ENCODE data around the gene LRTM1.

The LRTM1 gene

GRCh38 chr3:54915181-54915580 is 12.7 kb downstream of the LRTM1 start:
- Histone ChIP-seq H3K9ac (ENCODE audit: low read length in 2 of 2) (no peak overlapping the region), H3K4me1 (ENCODE audit: control insufficient read depth, insufficient read depth, low read length) (no peaks in the 10 kb centered on the region), H3K36me3 (ENCODE audit: control insufficient read depth in 2 of 2, insufficient read depth in 2 of 2, low read length in 2 of 2) (peaks cover 0 to 3% of the 10 kb centered on the region in 2 donors), H3K27ac (ENCODE audit: low read length) (no peak overlapping the region), H3K9me3 (ENCODE audit: control insufficient read depth in 2 of 2, low read length in 2 of 2) (peaks cover 0 to 6% of the 10 kb centered on the region in 2 donors), H3K4me3 (ENCODE audit: low read length in 2 of 2) (no peak overlapping the region), H3K27me3 (ENCODE audit: control insufficient read depth in 1 of 2, insufficient read depth in 2 of 2, low read length in 2 of 2) (no peaks in the 10 kb centered on the region)

DNA sequence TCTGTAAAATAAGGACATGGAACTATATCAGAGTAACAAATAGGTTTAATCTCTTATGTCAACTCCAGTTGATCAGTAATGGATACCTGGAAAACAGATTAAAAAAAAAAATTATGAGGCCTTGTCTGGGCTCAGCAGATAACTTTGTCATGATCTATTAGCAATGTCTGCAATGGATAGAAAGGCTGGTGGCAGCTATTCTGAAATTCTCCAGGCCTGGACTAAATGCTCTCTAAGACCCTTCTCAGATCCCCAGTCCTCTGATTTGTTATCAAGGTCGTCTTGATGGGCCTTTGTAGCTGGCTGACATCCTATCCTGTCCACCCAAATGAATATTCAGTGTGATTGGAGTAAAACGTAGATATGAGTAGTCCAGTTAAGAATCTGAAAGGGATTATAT is 13.7 kb downstream of the LRTM1 start:
- H3K4me3 ChIP-seq (ENCODE audit: low read length in 2 of 2): no peak overlapping the region
- no peak overlapping the region for H3K27ac ChIP-seq (ENCODE audit: low read length)
- no peaks in the 10 kb centered on the region for H3K27me3 ChIP-seq (ENCODE audit: control insufficient read depth in 1 of 2, insufficient read depth in 2 of 2, low read length in 2 of 2)
- H3K9ac ChIP-seq (ENCODE audit: low read length in 2 of 2): no peak overlapping the region
- H3K9me3 ChIP-seq (ENCODE audit: control insufficient read depth in 2 of 2, low read length in 2 of 2): peaks cover 0 to 6% of the 10 kb centered on the region in 2 donors
- no peaks in the 10 kb centered on the region for H3K4me1 ChIP-seq (ENCODE audit: control insufficient read depth, insufficient read depth, low read length)
- H3K36me3 ChIP-seq (ENCODE audit: control insufficient read depth in 2 of 2, insufficient read depth in 2 of 2, low read length in 2 of 2): peaks cover 0 to 3% of the 10 kb centered on the region in 2 donors

DNA sequence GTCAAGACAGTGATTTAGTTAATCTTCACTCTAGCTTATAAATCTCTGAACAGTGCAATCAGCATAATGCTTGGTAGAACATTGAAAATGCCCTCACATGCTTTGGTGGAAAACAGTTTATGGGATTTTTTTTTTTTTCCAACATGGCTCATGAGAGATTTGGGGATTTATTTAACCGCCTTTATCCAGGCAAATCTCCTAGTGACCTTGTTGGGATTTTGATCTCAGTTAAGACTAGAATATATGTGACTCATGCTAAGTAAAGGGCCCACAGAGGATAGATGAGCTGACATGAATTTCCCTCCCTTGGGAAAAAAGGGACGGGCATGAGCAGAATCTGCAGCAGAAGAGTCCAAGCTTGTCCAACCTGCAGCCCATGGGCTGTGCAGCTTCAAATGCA is 18.7 kb downstream of the LRTM1 start:
- Histone ChIP-seq H3K4me1 (ENCODE audit: control insufficient read depth, insufficient read depth, low read length) (peaks cover 3% of the 10 kb centered on the region), H3K4me3 (ENCODE audit: low read length in 2 of 2) (no peak overlapping the region), H3K27ac (ENCODE audit: low read length) (no peak overlapping the region), H3K9me3 (ENCODE audit: control insufficient read depth in 2 of 2, low read length in 2 of 2) (peaks cover 0 to 6% of the 10 kb centered on the region in 2 donors), H3K36me3 (ENCODE audit: control insufficient read depth in 2 of 2, insufficient read depth in 2 of 2, low read length in 2 of 2) (peaks cover 0 to 3% of the 10 kb centered on the region in 2 donors), H3K9ac (ENCODE audit: low read length in 2 of 2) (no peak overlapping the region), H3K27me3 (ENCODE audit: control insufficient read depth in 1 of 2, insufficient read depth in 2 of 2, low read length in 2 of 2) (no peaks in the 10 kb centered on the region)

DNA sequence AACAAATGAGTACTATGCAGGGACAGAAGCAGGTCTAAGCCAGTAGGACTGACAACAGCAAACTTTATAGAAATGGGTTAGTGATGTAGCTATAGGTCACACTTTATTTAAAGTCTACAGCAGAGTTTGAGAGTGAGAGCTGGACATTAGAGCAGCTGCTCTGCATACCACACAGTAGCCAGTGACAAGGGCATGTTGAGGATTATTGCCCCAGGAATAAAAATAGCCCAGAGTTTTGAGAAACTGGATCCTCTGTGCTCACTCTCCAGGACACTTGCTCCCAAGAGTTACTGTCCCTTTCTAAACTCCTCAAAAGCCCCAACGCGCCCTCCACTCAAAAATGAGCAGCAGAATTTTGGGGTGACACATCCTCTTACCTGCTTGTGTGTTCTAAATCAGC is 21.1 kb downstream of the LRTM1 start:
- Histone ChIP-seq H3K27ac (ENCODE audit: low read length) (no peak overlapping the region), H3K9me3 (ENCODE audit: control insufficient read depth in 2 of 2, low read length in 2 of 2) (peaks cover 0 to 2% of the 10 kb centered on the region in 2 donors), H3K36me3 (ENCODE audit: control insufficient read depth in 2 of 2, insufficient read depth in 2 of 2, low read length in 2 of 2) (no peaks in the 10 kb centered on the region), H3K4me1 (ENCODE audit: control insufficient read depth, insufficient read depth, low read length) (peaks cover 10% of the 10 kb centered on the region), H3K9ac (ENCODE audit: low read length in 2 of 2) (no peak overlapping the region), H3K4me3 (ENCODE audit: low read length in 2 of 2) (no peak overlapping the region), H3K27me3 (ENCODE audit: control insufficient read depth in 1 of 2, insufficient read depth in 2 of 2, low read length in 2 of 2) (no peaks in the 10 kb centered on the region)

DNA sequence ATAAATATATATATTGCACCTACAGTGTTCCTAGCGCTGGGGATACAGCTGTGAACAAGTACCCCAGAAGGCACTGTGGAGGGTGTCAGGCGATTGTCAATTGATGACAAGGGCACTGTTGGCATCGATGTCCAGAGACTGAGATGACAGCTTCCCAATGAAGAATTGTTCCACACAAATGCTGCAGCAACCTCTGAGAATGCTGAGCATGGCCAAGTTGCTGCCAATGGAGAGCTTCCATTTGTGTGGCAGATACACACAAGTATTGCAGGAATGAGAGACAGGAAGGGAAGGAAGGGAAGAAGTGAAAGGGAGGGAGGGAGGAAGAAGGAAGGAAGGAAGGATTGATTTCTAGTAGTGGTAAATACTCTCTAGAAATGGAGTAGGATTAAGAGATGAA is 21.9 kb downstream of the LRTM1 start:
- Histone ChIP-seq H3K27ac (ENCODE audit: low read length) (no peak overlapping the region), H3K36me3 (ENCODE audit: control insufficient read depth in 2 of 2, insufficient read depth in 2 of 2, low read length in 2 of 2) (no peaks in the 10 kb centered on the region), H3K4me1 (ENCODE audit: control insufficient read depth, insufficient read depth, low read length) (peaks cover 18% of the 10 kb centered on the region), H3K27me3 (ENCODE audit: control insufficient read depth in 1 of 2, insufficient read depth in 2 of 2, low read length in 2 of 2) (no peaks in the 10 kb centered on the region), H3K4me3 (ENCODE audit: low read length in 2 of 2) (no peak overlapping the region), H3K9me3 (ENCODE audit: control insufficient read depth in 2 of 2, low read length in 2 of 2) (no peaks in the 10 kb centered on the region), H3K9ac (ENCODE audit: low read length in 2 of 2) (no peak overlapping the region)

DNA sequence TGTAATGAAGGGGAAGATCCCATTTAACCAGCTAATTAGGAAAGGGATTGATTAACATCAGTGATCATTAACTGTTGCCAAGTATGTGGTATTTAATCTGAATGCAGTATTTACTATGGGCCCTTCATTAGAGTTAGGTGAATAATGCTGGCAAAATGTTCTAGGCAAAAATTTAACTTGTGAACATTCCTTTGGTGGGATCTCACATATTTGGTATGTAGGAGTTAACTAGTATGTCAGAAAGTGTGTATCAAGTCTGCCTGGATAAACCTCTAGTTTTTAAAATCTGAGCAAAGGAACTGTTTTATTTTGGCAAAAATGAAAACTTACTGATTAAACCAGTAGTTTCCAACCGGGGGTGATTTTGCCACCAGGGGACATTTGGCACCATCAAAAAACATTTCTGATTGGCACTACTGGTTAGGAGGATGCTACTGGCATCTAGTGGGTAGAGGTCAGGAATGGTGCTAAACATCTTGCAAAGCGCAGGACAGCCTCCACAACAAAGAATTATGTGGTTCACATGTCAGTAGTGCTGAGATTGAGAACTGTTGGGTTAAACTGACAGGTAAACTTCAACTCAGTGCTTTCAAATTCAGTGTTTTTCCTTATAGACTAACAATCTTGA is 22.5 kb downstream of the LRTM1 start:
- peaks cover 21% of the 10 kb centered on the region for H3K4me1 ChIP-seq (ENCODE audit: control insufficient read depth, insufficient read depth, low read length)
- no peaks in the 10 kb centered on the region for H3K27me3 ChIP-seq (ENCODE audit: control insufficient read depth in 1 of 2, insufficient read depth in 2 of 2, low read length in 2 of 2)
- H3K4me3 ChIP-seq (ENCODE audit: low read length in 2 of 2): no peak overlapping the region
- no peak overlapping the region for H3K9ac ChIP-seq (ENCODE audit: low read length in 2 of 2)
- H3K27ac ChIP-seq (ENCODE audit: low read length): no peak overlapping the region
- H3K36me3 ChIP-seq (ENCODE audit: control insufficient read depth in 2 of 2, insufficient read depth in 2 of 2, low read length in 2 of 2): no peaks in the 10 kb centered on the region
- no peaks in the 10 kb centered on the region for H3K9me3 ChIP-seq (ENCODE audit: control insufficient read depth in 2 of 2, low read length in 2 of 2)

- Histone ChIP-seq H3K27me3 (ENCODE audit: control insufficient read depth in 1 of 2, insufficient read depth in 2 of 2, low read length in 2 of 2) (no peaks in the 10 kb centered on the region), H3K36me3 (ENCODE audit: control insufficient read depth in 2 of 2, insufficient read depth in 2 of 2, low read length in 2 of 2) (no peaks in the 10 kb centered on the region), H3K27ac (ENCODE audit: low read length) (peak overlapping the region; percentile 41), H3K9me3 (ENCODE audit: control insufficient read depth in 2 of 2, low read length in 2 of 2) (no peaks in the 10 kb centered on the region), H3K4me1 (ENCODE audit: control insufficient read depth, insufficient read depth, low read length) (peaks cover 21% of the 10 kb centered on the region), H3K9ac (ENCODE audit: low read length in 2 of 2) (no peak overlapping the region), H3K4me3 (ENCODE audit: low read length in 2 of 2) (peak overlapping the region in 1 of 2 donors; percentile 23)
Observed at GRCh38 chr3:54901906-54902685, 25.8 kb downstream of the LRTM1 start.

- no peak overlapping the region for H3K9ac ChIP-seq (ENCODE audit: low read length in 2 of 2)
- H3K27me3 ChIP-seq (ENCODE audit: control insufficient read depth in 1 of 2, insufficient read depth in 2 of 2, low read length in 2 of 2): no peaks in the 10 kb centered on the region
- H3K9me3 ChIP-seq (ENCODE audit: control insufficient read depth in 2 of 2, low read length in 2 of 2): no peaks in the 10 kb centered on the region
- H3K4me1 ChIP-seq (ENCODE audit: control insufficient read depth, insufficient read depth, low read length): peaks cover 18% of the 10 kb centered on the region
- H3K36me3 ChIP-seq (ENCODE audit: control insufficient read depth in 2 of 2, insufficient read depth in 2 of 2, low read length in 2 of 2): no peaks in the 10 kb centered on the region
- no peak overlapping the region for H3K4me3 ChIP-seq (ENCODE audit: low read length in 2 of 2)
- H3K27ac ChIP-seq (ENCODE audit: low read length): peak overlapping the region; percentile 41
Observed at GRCh38 chr3:54900838-54901591, 26.8 kb downstream of the LRTM1 start.

- H3K4me1 ChIP-seq (ENCODE audit: control insufficient read depth, insufficient read depth, low read length): peaks cover 18% of the 10 kb centered on the region
- no peak overlapping the region for H3K9ac ChIP-seq (ENCODE audit: low read length in 2 of 2)
- H3K36me3 ChIP-seq (ENCODE audit: control insufficient read depth in 2 of 2, insufficient read depth in 2 of 2, low read length in 2 of 2): no peaks in the 10 kb centered on the region
- H3K9me3 ChIP-seq (ENCODE audit: control insufficient read depth in 2 of 2, low read length in 2 of 2): no peaks in the 10 kb centered on the region
- H3K4me3 ChIP-seq (ENCODE audit: low read length in 2 of 2): no peak overlapping the region
- no peak overlapping the region for H3K27ac ChIP-seq (ENCODE audit: low read length)
- H3K27me3 ChIP-seq (ENCODE audit: control insufficient read depth in 1 of 2, insufficient read depth in 2 of 2, low read length in 2 of 2): no peaks in the 10 kb centered on the region
Observed at GRCh38 chr3:54899273-54899672, 28.6 kb downstream of the LRTM1 start.

DNA sequence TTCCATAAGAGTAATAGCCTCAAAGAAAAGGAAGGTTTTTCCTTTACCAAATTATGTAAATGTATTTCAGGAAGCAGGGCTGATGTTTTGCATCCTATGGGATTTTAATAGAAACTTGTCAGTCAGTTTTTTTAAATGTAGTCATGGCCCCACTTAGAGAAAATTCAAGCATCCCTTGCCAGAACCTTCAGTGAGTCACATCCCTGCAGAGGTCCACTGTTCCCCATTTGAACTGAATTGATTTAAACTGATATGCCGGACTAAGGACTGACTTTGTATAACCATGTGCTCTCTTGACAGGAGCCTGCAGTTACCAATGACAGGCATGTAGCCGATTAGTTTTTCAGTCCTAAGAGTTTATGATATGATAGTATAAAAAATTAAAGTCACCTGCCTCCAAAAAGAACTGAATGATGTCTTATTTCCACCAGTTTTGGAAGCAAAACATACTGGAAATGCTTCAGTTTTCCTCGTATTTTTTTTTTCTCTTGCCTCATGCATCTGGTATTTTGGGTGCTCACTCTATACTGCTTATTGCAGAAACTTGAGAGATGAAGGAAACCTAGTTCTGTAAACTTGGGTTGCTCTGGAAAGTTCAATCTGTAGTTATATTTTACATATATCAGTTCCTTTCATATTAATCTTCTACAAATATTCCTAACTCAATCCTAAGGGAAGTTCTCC is 30.7 kb downstream of the LRTM1 start:
- Histone ChIP-seq H3K9me3 (ENCODE audit: control insufficient read depth in 2 of 2, low read length in 2 of 2) (no peaks in the 10 kb centered on the region), H3K36me3 (ENCODE audit: control insufficient read depth in 2 of 2, insufficient read depth in 2 of 2, low read length in 2 of 2) (no peaks in the 10 kb centered on the region), H3K27ac (ENCODE audit: low read length) (no peak overlapping the region), H3K9ac (ENCODE audit: low read length in 2 of 2) (no peak overlapping the region), H3K4me3 (ENCODE audit: low read length in 2 of 2) (no peak overlapping the region), H3K27me3 (ENCODE audit: control insufficient read depth in 1 of 2, insufficient read depth in 2 of 2, low read length in 2 of 2) (no peaks in the 10 kb centered on the region), H3K4me1 (ENCODE audit: control insufficient read depth, insufficient read depth, low read length) (peaks cover 19% of the 10 kb centered on the region)

Data from stomach smooth muscle (tissue), 2 donors.